Retinal pigment epithelial cell (primary cell): ENCODE data around the gene CENPX.

Source experiments
- DNase-seq: peaks from one replicate; pipeline ENCODE4 v3.0.0-alpha.2; 2010; ENCODE audit warnings: low read depth
- H3K4me3 ChIP-seq: 2 replicates; pipeline ENCODE4 v1.5.1; 2011; ENCODE audit warnings: mild to moderate bottlenecking, low read length, control low read depth, moderate library complexity
- CTCF ChIP-seq: conservative IDR thresholded peaks from 2 replicates; pipeline ENCODE4 v1.5.1; 2011; ENCODE audit warnings: low read depth, low read length, control low read depth, inconsistent platforms

Gene CENPX

GRCh38 chr17:82049521-82049971 is 26.9 kb upstream of the CENPX start:
- no peak overlapping the region for H3K4me3 ChIP-seq
- TF ChIP-seq CTCF, result no peak
- DNase-seq, result no peak

- no peak for TF ChIP-seq CTCF
- no peak for DNase-seq
- no peak overlapping the region for H3K4me3 ChIP-seq
Measured at GRCh38 chr17:82049106-82049505, 26.4 kb upstream of the CENPX start.

GRCh38 chr17:82048571-82048971 is 25.9 kb upstream of the CENPX start:
- no peak for DNase-seq
- no peak overlapping the region for H3K4me3 ChIP-seq

GRCh38 chr17:82047914-82048570 is 25.4 kb upstream of the CENPX start:
- TF ChIP-seq CTCF, result no peak
- H3K4me3 ChIP-seq, result no peak overlapping the region
- no peak for DNase-seq

More at GRCh38 chr17:82048571-82048971, 25.9 kb upstream of the CENPX start:
- no peak for TF ChIP-seq CTCF

GRCh38 chr17:82047379-82047778 is 24.7 kb upstream of the CENPX start:
- H3K4me3 ChIP-seq, result no peak overlapping the region
- DNase-seq, result no peak
- TF ChIP-seq CTCF, result no peak

DNA sequence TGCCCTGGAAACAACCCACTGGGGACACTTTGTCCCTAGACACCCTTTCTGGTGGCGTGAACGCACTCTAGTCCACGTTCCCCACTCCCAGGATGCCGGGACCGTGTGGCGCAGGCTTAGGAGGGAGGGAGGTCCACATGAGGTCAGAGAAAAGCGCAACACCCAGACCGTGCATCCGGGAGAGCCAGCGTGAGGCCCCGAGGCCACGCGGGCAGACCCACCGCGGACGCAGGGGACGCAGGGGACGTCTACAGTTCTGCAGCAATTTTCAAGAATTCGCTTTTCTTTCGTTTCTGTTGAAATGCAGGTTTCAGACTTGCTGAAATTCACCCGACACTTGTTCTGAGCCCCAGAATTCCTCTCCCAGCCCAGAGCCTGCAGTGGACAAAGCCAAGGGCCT is 24.2 kb upstream of the CENPX start:
- no peak overlapping the region for H3K4me3 ChIP-seq
- TF ChIP-seq CTCF, result no peak
- no peak for DNase-seq

- no peak overlapping the region for H3K4me3 ChIP-seq
- no peak for DNase-seq
- TF ChIP-seq CTCF, result no peak
Measured at GRCh38 chr17:82045936-82046484, 23.3 kb upstream of the CENPX start.
